Measurements from ENCODE around the gene CRELD2.
A peak's percentile ranks its signal among the peaks of the same experiment; 100 is the strongest.

Gene CRELD2

DNA sequence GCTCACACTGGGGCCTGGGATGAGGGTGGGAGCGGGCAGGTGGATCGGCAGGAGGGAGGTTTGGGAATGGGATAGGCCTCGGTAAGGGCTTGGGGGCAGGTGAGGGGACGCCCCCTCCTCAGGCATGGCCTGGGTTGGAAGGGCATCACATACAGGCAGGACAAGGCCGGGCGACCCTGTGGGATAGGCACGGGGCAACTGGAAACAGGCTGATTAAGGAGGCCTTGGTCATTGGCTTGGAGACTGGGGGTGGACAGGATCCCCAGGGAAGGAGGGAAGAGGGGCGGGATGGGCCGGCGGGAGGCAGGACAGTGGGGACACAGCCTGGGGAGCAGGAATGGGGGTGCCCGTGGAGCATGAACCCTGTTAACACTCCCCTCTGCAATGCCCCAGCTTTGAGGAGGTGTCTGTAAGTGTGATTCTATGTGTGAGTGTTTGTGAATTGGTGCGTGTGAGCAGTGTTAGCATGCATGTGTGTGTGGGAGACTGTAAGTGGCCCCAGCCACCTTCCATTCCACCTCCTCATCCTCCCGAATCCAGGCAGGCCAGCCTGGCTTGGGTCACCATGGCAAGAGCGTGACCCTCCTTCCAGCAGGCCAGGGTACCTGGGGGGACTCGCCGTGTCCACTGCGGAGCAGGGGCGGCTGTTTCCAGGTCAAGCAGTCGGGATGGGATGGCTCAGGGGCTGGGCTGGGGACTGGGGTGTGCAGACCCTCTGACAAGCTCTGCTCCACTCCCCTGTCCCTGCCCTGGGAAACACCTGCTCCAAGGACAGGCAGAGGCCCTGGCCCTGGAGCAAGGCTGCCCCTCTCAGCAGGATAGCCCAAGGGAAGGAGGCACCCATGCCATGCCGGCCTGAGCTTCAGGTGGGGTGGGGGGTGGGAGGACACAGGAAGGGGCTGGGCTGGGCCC, 38.7 kb downstream of the CRELD2 start:
- DNase-seq (ENCODE audit: low read depth in 2 of 2), result no peak

DNA sequence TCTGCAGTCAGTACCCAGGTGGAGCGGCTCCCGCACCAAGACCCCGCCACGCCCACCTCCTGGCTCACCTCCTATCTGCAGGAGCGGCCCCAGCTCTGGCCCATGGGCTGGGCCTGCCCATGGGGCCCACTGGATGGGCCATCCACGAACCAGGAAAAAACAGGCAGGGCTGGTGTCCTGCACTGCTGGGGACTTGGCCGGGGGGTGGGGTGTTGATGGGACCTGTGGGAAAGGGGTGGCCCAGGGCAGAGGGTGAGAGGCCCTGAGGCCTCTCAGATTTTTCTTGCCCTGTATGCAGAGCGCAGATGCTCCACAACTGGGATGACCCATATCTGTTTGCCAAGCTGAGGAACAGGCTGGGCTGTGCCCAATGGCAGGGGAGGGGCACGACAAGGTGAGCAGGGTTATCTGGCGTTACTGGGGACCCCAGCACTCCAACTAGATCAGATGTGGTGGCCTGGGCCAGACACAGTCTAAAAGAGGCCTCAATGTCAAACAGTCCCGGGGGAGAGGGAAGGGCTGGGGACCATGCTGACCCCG, 39.5 kb downstream of the CRELD2 start:
- no peak for DNase-seq (ENCODE audit: low read depth in 2 of 2)

DNA sequence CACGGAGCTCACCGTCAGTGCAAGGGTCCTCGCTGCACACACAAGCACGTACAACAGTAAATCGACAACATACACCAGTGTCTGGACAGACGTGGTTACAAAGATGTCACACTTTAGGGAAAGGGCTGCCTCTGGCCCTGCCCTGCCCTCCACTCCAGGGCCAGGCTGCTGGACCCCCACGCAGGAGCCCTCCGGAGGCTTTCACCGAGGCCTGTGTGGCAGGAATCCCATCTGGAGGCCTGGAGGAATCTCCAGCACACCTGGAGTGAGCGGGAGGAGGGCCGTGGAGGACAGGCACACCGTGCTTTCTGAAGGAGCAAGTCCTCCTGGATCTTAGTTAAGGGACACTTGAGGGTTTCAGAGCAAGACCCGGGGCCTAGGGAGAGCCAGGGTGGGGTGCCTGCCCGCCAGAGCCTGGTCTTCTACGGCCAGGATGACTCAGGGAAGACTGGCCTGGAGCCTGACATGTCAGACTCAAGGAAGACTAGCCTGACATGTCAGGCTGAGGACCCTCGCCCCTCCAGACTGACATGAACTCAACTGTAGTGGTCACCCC, 40.0 kb downstream of the CRELD2 start:
- no peak for DNase-seq (ENCODE audit: low read depth in 2 of 2)

DNA sequence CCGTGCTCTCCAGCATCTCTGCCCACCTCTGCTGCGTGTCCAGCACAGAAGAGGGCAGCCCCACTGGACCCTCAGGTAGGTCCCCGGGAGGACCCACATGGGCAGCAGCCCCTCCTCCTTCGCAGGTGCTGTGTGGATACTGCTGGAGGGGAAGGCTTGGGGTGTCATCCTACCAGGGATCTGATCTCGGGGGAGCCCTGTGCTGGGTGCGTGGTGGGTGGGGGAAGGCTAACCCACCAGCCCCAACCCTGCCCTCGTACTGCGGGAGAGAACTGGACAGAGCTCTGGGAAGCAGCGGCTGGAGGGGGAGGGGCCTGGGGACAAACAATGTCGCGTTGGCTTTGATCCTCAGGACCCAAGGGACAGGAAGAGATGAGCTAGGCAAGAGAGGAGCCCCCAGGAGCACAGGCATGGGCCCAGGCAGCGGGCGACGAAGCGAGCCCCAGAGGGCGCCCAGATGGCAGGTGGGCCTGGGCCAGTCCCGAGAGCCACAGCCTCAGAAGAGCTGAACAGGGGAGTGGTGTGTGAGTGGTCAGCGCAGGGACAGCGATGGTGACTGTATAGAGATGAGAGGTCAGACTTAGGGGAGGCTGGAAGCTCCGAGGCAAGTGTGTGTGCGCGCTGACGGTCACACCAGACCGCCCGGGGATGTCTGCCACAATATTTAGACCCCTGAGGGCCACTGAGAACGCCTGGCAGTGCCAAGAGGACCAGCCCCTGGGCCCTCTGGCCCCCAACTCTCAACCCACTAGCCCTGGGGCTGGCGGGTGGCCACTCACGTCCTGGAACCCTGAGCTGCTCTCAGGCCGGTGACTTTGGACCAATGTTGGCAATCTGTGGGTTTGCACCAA, 40.7 kb downstream of the CRELD2 start:
- DNase-seq (ENCODE audit: low read depth in 2 of 2), result no peak

DNA sequence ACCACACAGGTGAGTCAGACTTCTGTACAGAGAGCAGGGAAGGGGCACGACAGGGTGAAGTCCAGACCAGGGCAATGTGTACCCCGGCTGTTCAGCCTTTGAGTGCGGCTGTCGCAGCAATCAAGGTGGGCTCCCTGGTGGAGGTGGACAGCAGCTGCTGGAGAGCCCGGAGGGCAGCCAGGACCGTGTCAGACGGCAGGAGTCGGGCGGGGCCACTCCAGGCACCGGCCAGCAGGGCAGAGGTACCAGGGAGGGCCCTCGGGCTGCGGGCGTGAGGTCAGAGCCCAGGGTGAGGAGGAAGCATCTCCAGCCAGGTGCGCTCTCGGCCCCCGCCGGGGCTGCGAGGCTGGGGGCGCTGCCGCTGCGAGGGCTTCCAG, 41.3 kb downstream of the CRELD2 start:
- DNase-seq (ENCODE audit: low read depth in 2 of 2), result no peak

DNA sequence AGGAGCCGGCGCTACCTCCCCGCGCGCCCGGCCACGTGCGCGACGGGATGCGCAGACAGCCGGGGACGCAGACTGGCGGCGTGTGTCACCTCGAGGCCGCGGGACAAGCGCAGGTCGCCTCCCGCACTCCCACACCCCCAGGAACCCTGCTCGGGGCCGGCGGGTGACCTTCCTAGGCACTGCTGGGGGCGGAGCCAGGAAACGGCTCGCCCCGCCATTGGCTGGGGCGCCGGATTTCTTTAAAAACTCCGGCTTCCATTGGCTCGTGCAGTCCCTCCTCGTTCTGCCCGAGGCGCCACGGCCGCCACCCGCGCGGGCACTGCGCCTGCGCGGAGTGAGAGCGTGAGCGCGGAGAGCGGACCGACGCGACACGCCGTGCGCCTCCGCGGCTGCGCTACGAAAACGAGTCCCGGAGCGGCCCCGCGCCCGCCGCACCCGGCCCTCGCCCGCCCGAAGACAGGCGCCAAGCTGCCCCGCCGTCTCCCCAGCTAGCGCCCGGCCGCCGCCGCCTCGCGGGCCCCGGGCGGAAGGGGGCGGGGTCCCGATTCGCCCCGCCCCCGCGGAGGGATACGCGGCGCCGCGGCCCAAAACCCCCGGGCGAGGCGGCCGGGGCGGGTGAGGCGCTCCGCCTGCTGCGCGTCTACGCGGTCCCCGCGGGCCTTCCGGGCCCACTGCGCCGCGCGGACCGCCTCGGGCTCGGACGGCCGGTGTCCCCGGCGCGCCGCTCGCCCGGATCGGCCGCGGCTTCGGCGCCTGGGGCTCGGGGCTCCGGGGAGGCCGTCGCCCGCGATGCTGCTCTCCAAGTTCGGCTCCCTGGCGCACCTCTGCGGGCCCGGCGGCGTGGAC, 41.9 kb downstream of the CRELD2 start, which contains the start of gene PIM3:
Gene PIM3, plus strand, starts transcription at position 614 of the 846 bp plus-strand sequence. Its CDS starts 176 bp downstream, at position 790.
- peak; percentile 88 to 90 for DNase-seq (ENCODE audit: low read depth in 2 of 2)

DNA sequence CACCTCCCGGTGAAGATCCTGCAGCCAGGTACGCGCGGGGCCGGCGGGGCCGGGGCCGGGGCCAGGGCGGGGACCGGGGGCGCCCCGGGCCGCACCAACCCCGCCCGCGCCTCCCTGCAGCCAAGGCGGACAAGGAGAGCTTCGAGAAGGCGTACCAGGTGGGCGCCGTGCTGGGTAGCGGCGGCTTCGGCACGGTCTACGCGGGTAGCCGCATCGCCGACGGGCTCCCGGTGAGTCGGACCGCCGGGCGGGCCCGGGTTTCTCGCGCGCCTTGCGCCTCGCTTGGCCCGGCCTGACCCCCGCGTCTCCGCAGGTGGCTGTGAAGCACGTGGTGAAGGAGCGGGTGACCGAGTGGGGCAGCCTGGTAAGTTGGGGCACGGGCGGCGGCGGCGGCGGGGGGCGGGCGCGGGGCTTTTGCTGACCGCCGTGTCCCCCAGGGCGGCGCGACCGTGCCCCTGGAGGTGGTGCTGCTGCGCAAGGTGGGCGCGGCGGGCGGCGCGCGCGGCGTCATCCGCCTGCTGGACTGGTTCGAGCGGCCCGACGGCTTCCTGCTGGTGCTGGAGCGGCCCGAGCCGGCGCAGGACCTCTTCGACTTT, 42.7 kb downstream of the CRELD2 start:
- no peak for DNase-seq (ENCODE audit: low read depth in 2 of 2)

DNA sequence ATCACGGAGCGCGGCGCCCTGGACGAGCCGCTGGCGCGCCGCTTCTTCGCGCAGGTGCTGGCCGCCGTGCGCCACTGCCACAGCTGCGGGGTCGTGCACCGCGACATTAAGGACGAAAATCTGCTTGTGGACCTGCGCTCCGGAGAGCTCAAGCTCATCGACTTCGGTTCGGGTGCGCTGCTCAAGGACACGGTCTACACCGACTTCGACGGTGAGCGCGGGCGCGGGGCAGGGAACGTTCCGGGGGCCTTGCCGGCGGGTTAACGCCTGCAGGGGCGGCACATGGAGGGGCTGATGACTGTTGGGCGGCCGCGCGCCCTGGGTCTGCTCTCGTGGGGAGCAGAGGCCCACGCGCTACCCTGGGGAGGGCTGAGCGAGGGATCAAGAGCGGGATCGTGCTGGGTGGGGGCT, 43.2 kb downstream of the CRELD2 start:
- DNase-seq (ENCODE audit: low read depth in 2 of 2), result no peak

DNA sequence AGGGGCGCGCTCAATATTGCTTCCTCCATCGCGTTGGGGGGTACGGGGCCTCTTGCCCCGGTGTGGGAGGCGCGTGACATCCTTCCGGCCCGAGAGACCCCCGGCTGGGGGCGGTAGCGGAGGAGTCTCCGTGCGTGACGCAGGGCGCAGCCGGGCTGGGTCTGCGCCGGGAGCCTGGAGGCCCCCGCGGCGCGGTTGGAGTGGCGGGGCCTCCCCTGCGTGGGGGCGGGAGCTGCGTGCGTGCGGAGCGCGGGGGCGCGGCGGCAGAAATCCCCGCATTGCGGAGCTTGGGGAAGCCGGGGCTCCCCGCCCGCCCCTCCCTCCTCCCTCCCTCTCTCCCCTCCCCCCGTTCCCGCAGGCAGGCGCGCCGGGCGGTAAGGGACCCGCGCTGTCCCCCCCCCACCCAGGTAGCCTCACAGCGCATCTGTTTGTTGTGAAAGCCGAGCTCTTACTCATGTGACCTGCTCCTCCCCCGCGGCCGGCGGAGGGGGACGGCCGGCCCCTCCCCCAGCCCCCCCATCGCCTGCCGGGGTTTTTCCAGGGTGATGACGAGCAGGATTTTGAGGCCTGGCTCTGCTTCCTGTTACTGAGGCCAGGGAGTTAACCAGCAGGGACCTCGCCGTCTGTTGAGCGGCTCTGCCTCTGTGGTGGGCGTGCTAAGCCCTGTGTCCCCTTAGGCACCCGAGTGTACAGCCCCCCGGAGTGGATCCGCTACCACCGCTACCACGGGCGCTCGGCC, 43.7 kb downstream of the CRELD2 start:
- DNase-seq (ENCODE audit: low read depth in 2 of 2), result peak; percentile 83 to 86

DNA sequence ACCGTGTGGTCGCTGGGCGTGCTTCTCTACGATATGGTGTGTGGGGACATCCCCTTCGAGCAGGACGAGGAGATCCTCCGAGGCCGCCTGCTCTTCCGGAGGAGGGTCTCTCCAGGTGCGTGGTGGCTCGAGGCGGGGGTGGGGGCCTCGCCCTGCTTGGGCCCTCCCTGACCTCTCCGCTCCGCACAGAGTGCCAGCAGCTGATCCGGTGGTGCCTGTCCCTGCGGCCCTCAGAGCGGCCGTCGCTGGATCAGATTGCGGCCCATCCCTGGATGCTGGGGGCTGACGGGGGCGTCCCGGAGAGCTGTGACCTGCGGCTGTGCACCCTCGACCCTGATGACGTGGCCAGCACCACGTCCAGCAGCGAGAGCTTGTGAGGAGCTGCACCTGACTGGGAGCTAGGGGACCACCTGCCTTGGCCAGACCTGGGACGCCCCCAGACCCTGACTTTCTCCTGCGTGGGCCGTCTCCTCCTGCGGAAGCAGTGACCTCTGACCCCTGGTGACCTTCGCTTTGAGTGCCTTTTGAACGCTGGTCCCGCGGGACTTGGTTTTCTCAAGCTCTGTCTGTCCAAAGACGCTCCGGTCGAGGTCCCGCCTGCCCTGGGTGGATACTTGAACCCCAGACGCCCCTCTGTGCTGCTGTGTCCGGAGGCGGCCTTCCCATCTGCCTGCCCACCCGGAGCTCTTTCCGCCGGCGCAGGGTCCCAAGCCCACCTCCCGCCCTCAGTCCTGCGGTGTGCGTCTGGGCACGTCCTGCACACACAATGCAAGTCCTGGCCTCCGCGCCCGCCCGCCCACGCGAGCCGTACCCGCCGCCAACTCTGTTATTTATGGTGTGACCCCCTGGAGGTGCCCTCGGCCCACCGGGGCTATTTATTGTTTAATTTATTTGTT, 44.6 kb downstream of the CRELD2 start:
- no peak for DNase-seq (ENCODE audit: low read depth in 2 of 2)

DNA sequence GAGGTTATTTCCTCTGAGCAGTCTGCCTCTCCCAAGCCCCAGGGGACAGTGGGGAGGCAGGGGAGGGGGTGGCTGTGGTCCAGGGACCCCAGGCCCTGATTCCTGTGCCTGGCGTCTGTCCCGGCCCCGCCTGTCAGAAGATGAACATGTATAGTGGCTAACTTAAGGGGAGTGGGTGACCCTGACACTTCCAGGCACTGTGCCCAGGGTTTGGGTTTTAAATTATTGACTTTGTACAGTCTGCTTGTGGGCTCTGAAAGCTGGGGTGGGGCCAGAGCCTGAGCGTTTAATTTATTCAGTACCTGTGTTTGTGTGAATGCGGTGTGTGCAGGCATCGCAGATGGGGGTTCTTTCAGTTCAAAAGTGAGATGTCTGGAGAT, 45.2 kb downstream of the CRELD2 start:
- no peak for DNase-seq (ENCODE audit: low read depth in 2 of 2)

DNA sequence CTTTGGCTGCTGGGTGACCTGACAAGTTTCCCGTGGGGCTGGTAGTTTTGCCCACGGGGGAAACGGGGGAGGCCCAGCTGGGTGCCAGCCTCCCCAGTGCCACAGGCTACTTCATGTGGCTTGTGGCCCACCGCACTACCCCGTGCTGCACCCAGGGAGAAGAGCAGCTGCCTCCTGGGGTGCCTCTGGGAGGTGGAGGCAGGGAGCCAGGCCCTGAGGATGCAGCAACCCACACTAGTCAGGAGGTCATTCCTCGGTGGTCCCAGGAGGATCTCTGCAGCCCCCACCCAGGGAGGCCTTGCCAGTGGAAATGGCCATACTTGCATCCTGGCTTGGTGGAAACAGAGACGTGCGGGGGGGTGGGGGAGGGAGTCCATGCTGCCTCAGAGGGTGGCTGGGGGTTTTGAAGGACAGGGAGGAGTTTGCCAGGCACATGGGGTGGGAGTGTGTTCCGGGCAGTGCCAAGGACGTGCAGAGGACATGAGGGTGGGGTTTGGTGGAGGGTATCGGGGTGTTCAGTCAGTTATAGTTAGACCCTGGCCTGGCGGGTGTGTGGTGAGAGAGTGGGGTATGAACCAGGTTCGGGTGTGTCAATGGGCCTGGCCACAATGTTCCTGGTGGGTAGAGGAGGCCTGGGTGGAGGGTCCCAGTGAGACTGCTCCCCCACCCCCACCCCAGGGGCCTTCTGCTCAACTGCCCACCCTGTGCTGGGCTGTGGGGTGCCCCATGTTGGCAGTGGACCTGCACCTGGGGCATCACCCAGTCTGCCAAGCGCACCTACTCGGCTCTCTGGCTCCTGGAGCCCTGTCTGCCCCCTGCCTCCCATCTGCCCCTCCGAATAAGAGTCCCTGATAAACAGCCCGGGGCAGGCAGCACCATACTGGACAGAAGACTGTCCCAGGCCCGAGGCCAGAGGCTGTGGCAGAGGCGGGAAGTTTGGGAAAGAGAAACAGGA, 46.0 kb downstream of the CRELD2 start:
- no peak for DNase-seq (ENCODE audit: low read depth in 2 of 2)

DNA sequence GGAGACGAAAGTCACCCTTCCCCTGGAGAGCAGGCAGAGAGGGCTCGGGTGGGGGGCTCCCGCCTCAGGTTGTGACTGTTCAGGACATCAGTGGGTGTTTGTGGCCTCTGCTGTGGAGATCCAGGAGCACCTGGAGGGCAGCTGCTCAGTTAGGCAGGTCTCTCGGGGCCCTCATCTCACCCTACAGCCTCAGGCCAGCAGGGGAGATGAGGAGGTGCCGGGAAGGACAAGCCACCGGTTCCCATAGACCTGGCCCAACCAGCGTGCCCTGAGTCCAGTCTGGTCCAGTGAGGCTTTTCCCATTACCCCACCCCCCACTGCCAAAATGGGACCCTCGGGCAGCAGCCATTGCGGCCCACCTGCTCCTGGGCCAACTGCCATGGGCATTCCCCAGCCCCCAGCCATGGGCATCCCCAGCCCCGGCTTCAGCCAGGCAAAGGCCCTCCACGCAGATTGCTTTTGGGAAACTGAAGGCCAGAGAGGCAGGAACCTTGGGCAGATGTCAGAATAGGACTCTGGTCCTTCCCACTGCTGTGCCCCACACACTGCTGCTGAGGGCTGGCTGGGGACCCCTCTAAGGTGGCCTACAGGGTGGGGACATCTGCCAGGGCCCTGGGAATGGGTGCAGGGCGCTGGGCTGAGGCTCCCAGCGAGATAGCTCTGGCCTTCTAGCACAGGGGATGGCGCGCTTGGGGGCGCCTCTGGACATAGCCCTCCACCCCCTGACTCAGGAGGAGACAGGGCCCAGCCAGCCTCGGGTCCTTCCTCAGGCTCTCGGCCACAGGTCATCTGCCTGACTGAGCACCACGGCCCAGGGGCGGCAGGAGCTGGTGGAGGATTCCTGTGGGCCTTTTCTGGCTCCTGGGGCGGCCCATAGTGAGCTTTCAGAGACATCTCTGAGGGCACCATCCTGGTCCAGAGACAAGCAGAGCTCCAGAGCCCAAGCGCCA, 46.9 kb downstream of the CRELD2 start:
- DNase-seq (ENCODE audit: low read depth in 2 of 2), result no peak

DNA sequence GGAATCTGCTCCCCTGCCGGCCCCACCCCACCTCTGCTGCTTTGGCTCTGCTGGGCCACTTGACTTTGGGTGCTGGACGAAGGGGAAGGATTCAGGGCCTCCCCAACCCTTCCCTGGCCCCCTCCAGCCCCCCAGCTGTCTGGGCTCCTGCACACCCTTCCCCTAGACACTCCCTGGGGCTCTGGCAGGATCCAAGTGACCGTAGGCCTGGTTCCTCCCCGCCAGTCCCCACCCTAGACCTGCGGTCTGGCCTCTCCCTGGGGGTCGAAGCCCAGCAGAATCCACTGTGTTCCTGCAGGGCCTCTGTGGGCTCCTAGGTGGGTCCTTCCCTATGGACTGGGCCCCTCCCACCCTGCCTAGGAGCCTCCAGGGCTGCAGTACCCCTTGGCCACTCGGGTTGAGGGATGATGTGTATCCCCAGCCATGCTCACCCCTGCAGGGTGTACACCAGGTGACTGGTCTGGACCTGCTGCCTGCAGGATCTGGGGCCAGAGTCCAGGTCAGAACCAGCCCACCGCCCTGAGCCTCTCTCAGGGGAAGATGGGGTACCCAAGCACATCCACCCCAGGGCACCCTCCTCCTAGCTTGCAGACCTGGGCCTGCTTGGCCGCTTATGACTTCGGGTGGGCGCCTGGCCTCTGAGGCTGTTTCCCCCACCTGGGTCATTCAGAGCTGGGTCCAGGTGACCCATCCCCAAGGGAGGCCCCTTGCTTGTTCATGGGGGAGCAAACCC, 47.8 kb downstream of the CRELD2 start:
- no peak for DNase-seq (ENCODE audit: low read depth in 2 of 2)

DNA sequence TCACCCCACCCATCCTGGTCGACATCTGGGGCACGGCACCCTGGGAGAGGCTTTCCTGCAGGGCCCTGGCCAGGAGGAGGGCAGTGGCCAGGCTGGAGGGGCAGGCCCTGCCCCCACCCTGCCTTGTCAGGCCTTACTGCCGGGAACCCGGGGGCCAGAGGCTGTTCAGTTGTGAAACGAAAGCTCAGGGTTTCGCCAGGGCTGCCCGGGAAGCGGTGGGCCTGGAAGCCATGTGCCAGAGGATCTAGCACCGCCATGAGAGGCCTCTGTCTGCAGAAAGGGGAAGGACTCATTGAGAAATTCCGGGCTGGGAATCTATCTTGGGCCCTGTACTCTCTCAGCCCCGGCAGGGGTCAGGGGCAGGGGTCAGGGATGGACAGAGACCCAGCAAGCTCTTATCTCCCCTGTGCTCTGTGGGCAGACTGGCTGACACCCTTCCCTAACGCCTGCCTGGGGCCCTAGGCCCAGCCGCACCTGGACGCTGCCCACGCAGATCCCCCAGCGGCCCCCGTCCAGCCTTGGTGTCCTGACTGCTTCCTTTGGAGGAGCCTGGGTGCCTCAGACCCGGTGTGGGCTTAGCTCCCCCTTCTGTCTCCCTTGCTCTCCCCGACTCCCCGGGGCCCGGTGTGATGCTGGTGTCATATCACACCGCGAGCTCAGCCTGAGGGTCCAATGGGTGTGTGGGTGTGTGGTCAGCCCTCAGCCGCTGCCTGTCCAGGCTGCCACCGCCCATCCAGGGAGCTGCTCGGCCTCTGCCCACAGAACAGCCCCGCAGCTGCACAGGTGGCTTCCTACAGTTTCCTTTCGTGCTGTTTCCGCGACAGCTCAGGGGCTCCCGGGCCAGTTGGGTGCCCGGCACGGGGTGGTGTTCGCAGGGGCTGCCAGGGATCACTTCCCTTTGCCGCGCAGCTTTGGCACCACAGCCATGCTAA, 48.6 kb downstream of the CRELD2 start:
- no peak for DNase-seq (ENCODE audit: low read depth in 2 of 2)

All from activated CD4-positive, alpha-beta T cell treated with anti-CD3 and anti-CD28 coated beads for 24 hours (primary cell).